Keratinocyte (primary cell): Measurements from ENCODE around the gene DDAH1. TPM values are rescaled to one million over a fixed set of nuclear protein-coding genes. Genes with fewer than 3 reads are reported as not detected.

ENCODE experiments used
- DNase-seq: peaks from one replicate; pipeline ENCODE4 v3.0.0-alpha.2; 2011; ENCODE audit warnings: low read depth, missing footprints, low spot score
- FAIRE-seq: peaks from 2 replicates; lab custom pipeline; 2011; peaks lifted over from hg19 to GRCh38; lab: Jason Lieb, UNC
- H2AFZ ChIP-seq: 2 replicates; pipeline ENCODE4 v1.6.0; 2012; ENCODE audit warnings: low read length, control low read depth, inconsistent platforms; ENCODE audit not compliant: control insufficient read depth
- H3K27ac ChIP-seq: 2 replicates; pipeline ENCODE4 v1.5.1; 2011; ENCODE audit warnings: low read length; ENCODE audit not compliant: control insufficient read depth, insufficient read depth
- H3K27me3 ChIP-seq: 3 replicates; pipeline ENCODE4 v1.6.0; 2011; ENCODE audit warnings: low read length; ENCODE audit not compliant: control insufficient read depth, insufficient read depth; ENCODE audit errors: extremely low read depth
- H3K36me3 ChIP-seq, 2 experiments: 2 replicates in 1 of 2; 3 replicates in 1 of 2; pipeline ENCODE4 v1.5.1; 2011; ENCODE audit warnings: low read length in 2 of 2, mild to moderate bottlenecking in 1 of 2; ENCODE audit not compliant: control insufficient read depth in 2 of 2, insufficient read depth in 2 of 2; ENCODE audit errors: extremely low read depth in 1 of 2
- H3K4me1 ChIP-seq: 3 replicates; pipeline ENCODE4 v1.5.1; 2011; ENCODE audit warnings: low read length; ENCODE audit not compliant: control insufficient read depth, insufficient read depth; ENCODE audit errors: extremely low read depth
- H3K4me2 ChIP-seq: 3 replicates; pipeline ENCODE4 v1.6.0; 2011; ENCODE audit warnings: low read depth, low read length; ENCODE audit not compliant: control insufficient read depth, insufficient read depth; ENCODE audit errors: extremely low read depth
- H3K4me3 ChIP-seq, 3 experiments: fragments of 200-600 bp in 1 of 3; sonication (generic) in 1 of 3; 2 replicates in 2 of 3; 3 replicates in 1 of 3; pipeline ENCODE4 v1.5.1; 2011 to 2016; ENCODE audit warnings: low read length in 3 of 3, mild to moderate bottlenecking in 3 of 3, control low read depth in 2 of 3, inconsistent platforms in 1 of 3, low read depth in 1 of 3, mixed read lengths in 1 of 3, mixed run types in 1 of 3, moderate library complexity in 1 of 3; ENCODE audit not compliant: control insufficient read depth in 2 of 3, insufficient read depth in 2 of 3; ENCODE audit errors: extremely low read depth in 1 of 3
- H3K79me2 ChIP-seq: 2 replicates; pipeline ENCODE4 v1.6.0; 2012; ENCODE audit warnings: low read length; ENCODE audit not compliant: control insufficient read depth, insufficient read depth
- H3K9ac ChIP-seq: 3 replicates; pipeline ENCODE4 v1.6.0; 2011; ENCODE audit warnings: low read length; ENCODE audit not compliant: control insufficient read depth, insufficient read depth; ENCODE audit errors: extremely low read depth
- H3K9me1 ChIP-seq: 3 replicates; pipeline ENCODE4 v1.6.0; 2011; ENCODE audit warnings: low read length; ENCODE audit not compliant: control insufficient read depth, insufficient read depth; ENCODE audit errors: extremely low read depth
- H3K9me3 ChIP-seq: 2 replicates; pipeline ENCODE4 v1.5.1; 2012; ENCODE audit warnings: low read depth, low read length; ENCODE audit not compliant: control insufficient read depth
- H4K20me1 ChIP-seq: 3 replicates; pipeline ENCODE4 v1.6.0; 2011; ENCODE audit warnings: low read length; ENCODE audit not compliant: control insufficient read depth, insufficient read depth; ENCODE audit errors: extremely low read depth
- CTCF ChIP-seq, 3 experiments: IDR thresholded peaks in 1 of 3; conservative IDR thresholded peaks in 1 of 3; optimal IDR thresholded peaks in 1 of 3; 2 replicates in 2 of 3; 3 replicates in 1 of 3; pipeline versions ENCODE3 to v1.5.1; 2011; ENCODE audit warnings: low read length in 3 of 3, mild to moderate bottlenecking in 3 of 3, moderate library complexity in 2 of 3, control low read depth in 1 of 3, inconsistent platforms in 1 of 3; ENCODE audit not compliant: insufficient read depth in 2 of 3; ENCODE audit errors: extremely low read depth in 1 of 3
- EZH2 ChIP-seq: IDR thresholded peaks from one replicate; pipeline ENCODE4 v1.6.1; 2012; ENCODE audit warnings: inconsistent platforms, mild to moderate bottlenecking, low read length, moderate library complexity
- dilution Hi-C: fragments of 300-500 bp; cut with MboI; formaldehyde crosslinking; loops from one replicate; pipeline ENCODE4 v1.7.0; 2020; ENCODE audit warnings: low sequenced_read_pairs; ENCODE audit not compliant: extremely low pct_ligation_motif_present
- polyA plus RNA-seq, 5 experiments: library from polyadenylated mRNA; depleted of rRNA in 3 of 5; stranded (reverse) in 3 of 5; stranded (forward) in 1 of 5; unstranded in 1 of 5; fragments of >200 nt; gene quantifications; 1 replicate in 1 of 5; 2 replicates in 3 of 5; 3 replicates in 1 of 5; pipeline versions ENCODE4 v1.2.1 to v1.2.3, GENCODE V29; 2011 to 2012; ENCODE audit warnings: missing spikeins in 2 of 5, low read depth in 1 of 5, low replicate concordance in 1 of 5

The DDAH1 gene
- polyA plus RNA-seq, 1 donor (not counting 4 experiments of a cell fraction or from before 2014, with no cell fraction given): 5.8 TPM

GRCh38 chr1:85421179-85421578 is 43.8 kb downstream of the DDAH1 start:
- no peaks in the 10 kb centered on the region for H3K36me3 ChIP-seq
- H4K20me1 ChIP-seq: no peaks in the 10 kb centered on the region
- H3K9me1 ChIP-seq: no peaks in the 10 kb centered on the region
- DNase-seq (no peak), FAIRE-seq (no peak)
- no peaks in the 10 kb centered on the region for H3K9me3 ChIP-seq
- TF ChIP-seq CTCF (optimal IDR thresholded peaks at IDR 0.05 in 1 of 3, IDR thresholded peaks at IDR 0.05 in 1 of 3, conservative IDR thresholded peaks at IDR 0.05 in 1 of 3; ENCODE audit: extremely low read depth in 1 of 3, insufficient read depth in 2 of 3, low read length in 3 of 3) (no peak), EZH2 (no peak)
- H3K27ac ChIP-seq: no peak overlapping the region
- H3K79me2 ChIP-seq: no peaks in the 10 kb centered on the region
- H3K4me3 ChIP-seq: no peak overlapping the region
- H3K4me2 ChIP-seq: no peak overlapping the region
- dilution Hi-C loops: no loop called here
- no peak overlapping the region for H2AFZ ChIP-seq
- H3K9ac ChIP-seq: no peak overlapping the region
- H3K27me3 ChIP-seq: no peaks in the 10 kb centered on the region
- no peaks in the 10 kb centered on the region for H3K4me1 ChIP-seq

- no peaks in the 10 kb centered on the region for H3K36me3 ChIP-seq
- H4K20me1 ChIP-seq: no peaks in the 10 kb centered on the region
- H3K9me1 ChIP-seq: no peaks in the 10 kb centered on the region
- H2AFZ ChIP-seq: no peak overlapping the region
- no peak overlapping the region for H3K9ac ChIP-seq
- FAIRE-seq: no peak
- no peak overlapping the region for H3K4me3 ChIP-seq
- H3K27me3 ChIP-seq: no peaks in the 10 kb centered on the region
- no peak for DNase-seq
- TF ChIP-seq EZH2 (no peak), CTCF (optimal IDR thresholded peaks at IDR 0.05 in 1 of 3, IDR thresholded peaks at IDR 0.05 in 1 of 3, conservative IDR thresholded peaks at IDR 0.05 in 1 of 3; ENCODE audit: extremely low read depth in 1 of 3, insufficient read depth in 2 of 3, low read length in 3 of 3) (no peak)
- H3K79me2 ChIP-seq: no peaks in the 10 kb centered on the region
- H3K4me2 ChIP-seq: no peak overlapping the region
- dilution Hi-C loops: no loop called here
- no peak overlapping the region for H3K27ac ChIP-seq
- no peaks in the 10 kb centered on the region for H3K9me3 ChIP-seq
- H3K4me1 ChIP-seq: no peaks in the 10 kb centered on the region
Observed at GRCh38 chr1:85420199-85420598, 44.8 kb downstream of the DDAH1 start.
